ENCODE data around the gene STK24.

The STK24 gene

DNA sequence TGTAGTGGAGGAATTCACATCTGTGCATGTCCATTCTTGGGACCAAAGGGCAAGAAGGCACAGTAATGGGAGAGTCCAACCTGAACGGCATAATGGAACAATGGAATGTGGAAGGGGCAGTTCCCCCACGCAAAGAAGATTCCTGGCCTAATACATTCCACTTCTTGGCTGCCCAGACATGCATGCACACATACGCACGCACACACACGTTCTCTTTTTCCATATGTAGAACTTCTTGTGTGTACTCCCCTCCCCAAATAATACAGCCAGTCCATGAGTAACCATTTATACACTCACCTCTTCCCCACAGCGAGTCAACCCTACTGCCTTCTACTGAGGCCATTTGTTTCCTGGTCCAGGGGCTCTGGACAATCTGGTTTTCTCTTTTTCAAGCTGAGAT is 6.0 kb upstream of the STK24 start:
- H3K9me3 ChIP-seq (ENCODE audit: control insufficient read depth, insufficient read depth, low read length), result no peaks in the 10 kb centered on the region
- no peaks in the 10 kb centered on the region for H3K27me3 ChIP-seq (ENCODE audit: control insufficient read depth, insufficient read depth, low read length)
- H3K4me1 ChIP-seq (ENCODE audit: control insufficient read depth, insufficient read depth, low read length), result no peaks in the 10 kb centered on the region
- DNase-seq (ENCODE audit: low read depth, low spot score), result no peak
- no CpG with 5 or more reads among the region's 6 CpGs for WGBS (ENCODE audit: insufficient coverage, insufficient read length)
- no peak overlapping the region for H3K4me3 ChIP-seq (ENCODE audit: low read length)
- no peaks in the 10 kb centered on the region for H3K36me3 ChIP-seq (ENCODE audit: control insufficient read depth, insufficient read depth, low read length)
- H3K27ac ChIP-seq (ENCODE audit: low read length), result no peak overlapping the region

DNA sequence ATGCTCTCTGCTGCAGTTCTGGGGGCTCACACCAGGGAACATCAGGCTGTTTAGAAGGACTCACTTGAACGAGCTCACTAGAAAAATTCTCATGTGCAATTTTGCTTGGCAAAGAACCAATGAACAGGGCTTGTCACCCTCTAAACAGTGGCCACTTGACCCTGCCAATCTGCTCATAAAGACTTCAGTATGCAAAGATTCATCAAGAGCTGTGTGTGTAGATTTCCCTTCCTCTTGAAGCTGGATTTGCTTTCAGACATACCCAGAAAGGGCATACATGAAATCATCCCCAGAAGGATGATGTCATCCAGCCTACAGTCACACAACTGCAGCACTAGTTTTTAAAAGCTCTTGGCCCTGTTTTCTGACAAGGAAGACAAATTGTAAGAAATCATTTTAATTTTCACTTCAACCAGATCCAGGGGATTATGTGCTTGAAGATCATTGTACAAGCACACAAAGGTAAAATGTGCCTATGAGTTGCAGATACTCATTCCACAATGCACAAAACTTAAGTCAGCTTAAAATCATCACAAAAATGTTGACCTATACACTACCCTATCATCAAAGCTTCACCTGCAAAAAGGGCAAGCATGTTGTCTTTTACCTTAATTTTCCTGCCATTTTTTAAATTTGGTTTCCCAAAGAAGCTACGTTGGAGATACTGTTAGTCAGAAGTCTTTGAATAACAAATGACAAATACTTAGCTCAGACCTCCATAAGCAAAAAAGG is 5.2 kb upstream of the STK24 start:
- Histone ChIP-seq H3K36me3 (ENCODE audit: control insufficient read depth, insufficient read depth, low read length) (no peaks in the 10 kb centered on the region), H3K9me3 (ENCODE audit: control insufficient read depth, insufficient read depth, low read length) (no peaks in the 10 kb centered on the region), H3K4me1 (ENCODE audit: control insufficient read depth, insufficient read depth, low read length) (no peaks in the 10 kb centered on the region), H3K4me3 (ENCODE audit: low read length) (no peak overlapping the region), H3K27ac (ENCODE audit: low read length) (no peak overlapping the region), H3K27me3 (ENCODE audit: control insufficient read depth, insufficient read depth, low read length) (no peaks in the 10 kb centered on the region)
- no CpG with 5 or more reads among the region's 2 CpGs for WGBS (ENCODE audit: insufficient coverage, insufficient read length)
- no peak for DNase-seq (ENCODE audit: low read depth, low spot score)

GRCh38 chr13:98581381-98581780 is 4.5 kb upstream of the STK24 start:
- no CpG with 5 or more reads among the region's 2 CpGs for WGBS (ENCODE audit: insufficient coverage, insufficient read length)
- no peak overlapping the region for H3K27ac ChIP-seq (ENCODE audit: low read length)

GRCh38 chr13:98580420-98580819 is 3.5 kb upstream of the STK24 start:
- Histone ChIP-seq H3K27ac (ENCODE audit: low read length) (no peak overlapping the region), H3K36me3 (ENCODE audit: control insufficient read depth, insufficient read depth, low read length) (no peaks in the 10 kb centered on the region), H3K4me1 (ENCODE audit: control insufficient read depth, insufficient read depth, low read length) (no peaks in the 10 kb centered on the region), H3K27me3 (ENCODE audit: control insufficient read depth, insufficient read depth, low read length) (no peaks in the 10 kb centered on the region), H3K4me3 (ENCODE audit: low read length) (no peak overlapping the region), H3K9me3 (ENCODE audit: control insufficient read depth, insufficient read depth, low read length) (no peaks in the 10 kb centered on the region)
- no peak for DNase-seq (ENCODE audit: low read depth, low spot score)
- no CpG with 5 or more reads among the region's 2 CpGs for WGBS (ENCODE audit: insufficient coverage, insufficient read length)

More at GRCh38 chr13:98581381-98581780, 4.5 kb upstream of the STK24 start:
- no peaks in the 10 kb centered on the region for H3K9me3 ChIP-seq (ENCODE audit: control insufficient read depth, insufficient read depth, low read length)
- no peak overlapping the region for H3K4me3 ChIP-seq (ENCODE audit: low read length)
- H3K4me1 ChIP-seq (ENCODE audit: control insufficient read depth, insufficient read depth, low read length), result no peaks in the 10 kb centered on the region
- H3K27me3 ChIP-seq (ENCODE audit: control insufficient read depth, insufficient read depth, low read length), result no peaks in the 10 kb centered on the region
- no peaks in the 10 kb centered on the region for H3K36me3 ChIP-seq (ENCODE audit: control insufficient read depth, insufficient read depth, low read length)
- no peak for DNase-seq (ENCODE audit: low read depth, low spot score)

DNA sequence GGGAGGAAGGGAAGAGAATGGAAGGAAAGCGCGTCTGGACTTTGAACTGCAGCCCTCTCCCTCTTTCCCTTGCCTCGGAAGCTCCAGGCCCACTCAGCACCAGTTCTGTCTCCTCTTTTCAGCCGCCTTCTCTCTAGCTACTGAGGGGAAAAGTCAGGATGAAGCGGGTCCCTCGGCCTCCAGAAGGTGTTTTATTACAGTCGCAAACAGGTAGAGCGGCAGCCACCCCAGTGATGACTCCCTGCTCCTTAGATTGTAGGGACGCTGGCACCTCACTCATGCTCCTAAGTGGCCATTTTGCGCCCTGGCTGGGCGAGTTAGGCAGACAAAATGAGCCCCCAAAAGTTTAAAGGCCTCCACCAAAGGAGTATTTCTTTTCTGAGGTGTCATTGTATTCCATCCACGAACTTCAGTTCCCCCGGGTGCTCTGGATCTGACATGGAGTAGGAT is 954 bp upstream of the STK24 start:
- no peaks in the 10 kb centered on the region for H3K9me3 ChIP-seq (ENCODE audit: control insufficient read depth, insufficient read depth, low read length)
- no peaks in the 10 kb centered on the region for H3K27me3 ChIP-seq (ENCODE audit: control insufficient read depth, insufficient read depth, low read length)
- H3K4me1 ChIP-seq (ENCODE audit: control insufficient read depth, insufficient read depth, low read length), result no peaks in the 10 kb centered on the region
- DNase-seq (ENCODE audit: low read depth, low spot score), result no peak
- peak overlapping the region; percentile 83 for H3K4me3 ChIP-seq (ENCODE audit: low read length)
- H3K27ac ChIP-seq (ENCODE audit: low read length), result no peak overlapping the region
- H3K36me3 ChIP-seq (ENCODE audit: control insufficient read depth, insufficient read depth, low read length), result no peaks in the 10 kb centered on the region
- no CpG with 5 or more reads among the region's 13 CpGs for WGBS (ENCODE audit: insufficient coverage, insufficient read length)

GRCh38 chr13:98576200-98576945 is 534 bp downstream of the STK24 start:
- Histone ChIP-seq H3K4me3 (ENCODE audit: low read length) (peak overlapping the region; percentile 83), H3K4me1 (ENCODE audit: control insufficient read depth, insufficient read depth, low read length) (peaks cover 2% of the 10 kb centered on the region; the same call in 1 of the 2 replicates), H3K27me3 (ENCODE audit: control insufficient read depth, insufficient read depth, low read length) (no peaks in the 10 kb centered on the region), H3K9me3 (ENCODE audit: control insufficient read depth, insufficient read depth, low read length) (no peaks in the 10 kb centered on the region), H3K27ac (ENCODE audit: low read length) (no peak overlapping the region), H3K36me3 (ENCODE audit: control insufficient read depth, insufficient read depth, low read length) (no peaks in the 10 kb centered on the region)
- no CpG with 5 or more reads among the region's 98 CpGs for WGBS (ENCODE audit: insufficient coverage, insufficient read length)
- no peak for DNase-seq (ENCODE audit: low read depth, low spot score)

GRCh38 chr13:98575904-98576199 is 1.1 kb downstream of the STK24 start:
- WGBS (ENCODE audit: insufficient coverage, insufficient read length), result no CpG with 5 or more reads among the region's 15 CpGs
- Histone ChIP-seq H3K36me3 (ENCODE audit: control insufficient read depth, insufficient read depth, low read length) (no peaks in the 10 kb centered on the region), H3K27me3 (ENCODE audit: control insufficient read depth, insufficient read depth, low read length) (no peaks in the 10 kb centered on the region), H3K9me3 (ENCODE audit: control insufficient read depth, insufficient read depth, low read length) (no peaks in the 10 kb centered on the region), H3K4me3 (ENCODE audit: low read length) (peak overlapping the region; percentile 83), H3K4me1 (ENCODE audit: control insufficient read depth, insufficient read depth, low read length) (peaks cover 6% of the 10 kb centered on the region), H3K27ac (ENCODE audit: low read length) (no peak overlapping the region)
- no peak for DNase-seq (ENCODE audit: low read depth, low spot score)

GRCh38 chr13:98575009-98575903 is 1.7 kb downstream of the STK24 start:
- Histone ChIP-seq H3K4me3 (ENCODE audit: low read length) (peak overlapping the region; percentile 83; the same call in 1 of the 2 replicates), H3K4me1 (ENCODE audit: control insufficient read depth, insufficient read depth, low read length) (peaks cover 8% of the 10 kb centered on the region), H3K27me3 (ENCODE audit: control insufficient read depth, insufficient read depth, low read length) (no peaks in the 10 kb centered on the region), H3K36me3 (ENCODE audit: control insufficient read depth, insufficient read depth, low read length) (no peaks in the 10 kb centered on the region), H3K9me3 (ENCODE audit: control insufficient read depth, insufficient read depth, low read length) (no peaks in the 10 kb centered on the region), H3K27ac (ENCODE audit: low read length) (no peak overlapping the region)
- WGBS (ENCODE audit: insufficient coverage, insufficient read length), result no CpG with 5 or more reads among the region's 12 CpGs
- no peak for DNase-seq (ENCODE audit: low read depth, low spot score)

- WGBS (ENCODE audit: insufficient coverage, insufficient read length), result no CpG with 5 or more reads among the region's 11 CpGs
- Histone ChIP-seq H3K9me3 (ENCODE audit: control insufficient read depth, insufficient read depth, low read length) (no peaks in the 10 kb centered on the region), H3K4me1 (ENCODE audit: control insufficient read depth, insufficient read depth, low read length) (peaks cover 8% of the 10 kb centered on the region), H3K4me3 (ENCODE audit: low read length) (no peak overlapping the region), H3K36me3 (ENCODE audit: control insufficient read depth, insufficient read depth, low read length) (no peaks in the 10 kb centered on the region), H3K27ac (ENCODE audit: low read length) (no peak overlapping the region), H3K27me3 (ENCODE audit: control insufficient read depth, insufficient read depth, low read length) (no peaks in the 10 kb centered on the region)
- no peak for DNase-seq (ENCODE audit: low read depth, low spot score)
Measured at GRCh38 chr13:98571955-98572662, 4.8 kb downstream of the STK24 start.

DNA sequence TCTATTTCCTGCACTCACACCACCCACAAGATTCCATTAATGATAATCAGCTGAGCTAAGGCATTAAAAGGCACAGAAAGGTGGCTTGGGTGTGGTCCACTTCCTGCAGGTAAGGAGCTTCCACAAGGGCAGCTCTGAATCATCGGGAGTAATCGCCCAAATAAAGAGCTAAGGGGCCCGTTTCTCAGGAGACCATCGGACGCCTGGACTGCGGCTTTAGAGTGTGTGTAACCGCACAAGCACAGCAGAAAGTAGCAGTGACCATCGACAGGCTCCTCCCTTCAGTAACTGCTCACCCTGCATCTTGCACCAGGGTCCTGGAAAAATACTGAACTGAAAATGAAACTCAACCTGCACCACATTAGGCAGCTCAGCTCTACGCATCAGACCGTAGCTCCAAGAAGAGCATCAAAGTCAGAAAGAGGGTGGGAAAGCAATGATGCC is 6.0 kb downstream of the STK24 start:
- H3K27ac ChIP-seq (ENCODE audit: low read length), result no peak overlapping the region

More for the DNA sequence above, 6.0 kb downstream of the STK24 start:
- H3K4me1 ChIP-seq (ENCODE audit: control insufficient read depth, insufficient read depth, low read length), result peaks cover 12% of the 10 kb centered on the region
- no peaks in the 10 kb centered on the region for H3K36me3 ChIP-seq (ENCODE audit: control insufficient read depth, insufficient read depth, low read length)
- H3K27me3 ChIP-seq (ENCODE audit: control insufficient read depth, insufficient read depth, low read length), result no peaks in the 10 kb centered on the region
- WGBS (ENCODE audit: insufficient coverage, insufficient read length), result no CpG with 5 or more reads among the region's 10 CpGs
- no peak overlapping the region for H3K4me3 ChIP-seq (ENCODE audit: low read length)
- no peak for DNase-seq (ENCODE audit: low read depth, low spot score)
- H3K9me3 ChIP-seq (ENCODE audit: control insufficient read depth, insufficient read depth, low read length), result no peaks in the 10 kb centered on the region

Data from iPS DF 6.9 (cell line).